Panc1 (cell line): ENCODE measurements around the gene ZNF165. TPM values are rescaled to one million over a fixed set of nuclear protein-coding genes. Genes with fewer than 3 reads are reported as not detected.
A peak's percentile ranks its signal among the peaks of the same experiment; 100 is the strongest.
"Not testable (repeated sequence)": the region's sequence is repeated elsewhere in the genome, so short reads cannot be mapped to it uniquely, and the experiment has no call there.

Experiments
- ATAC-seq: fragments of 200-7000 bp; cut with Tn5 transposase; 2 replicates; pipeline ENCODE4 v1.9.1; 2020; ENCODE audit warnings: mild to moderate bottlenecking, moderate library complexity
- Bru-seq: library from RNA; stranded (reverse); fragments of 400-500 nt; gene quantifications from one replicate; lab custom pipeline; 2021; lab: Mats Ljungman, UMichigan
- BruChase-seq, 2 experiments: library from RNA; stranded (reverse); fragments of 400-500 nt; gene quantifications; one replicate each; lab custom pipeline; 2021; lab: Mats Ljungman, UMichigan
- BruUV-seq: library from RNA; stranded (reverse); fragments of 400-500 nt; replicated peaks from 2 replicates; lab custom pipeline; 2021; lab: Mats Ljungman, UMichigan
- CTCF ChIA-PET: fragments of 300-600 bp; sonication (Branson Sonifier 250); formaldehyde crosslinking; loops from one replicate; lab custom pipeline; 2022; ENCODE audit warnings: antibody characterized with exemption; lab: Charles Lee
- POLR2A ChIA-PET: fragments of 300-600 bp; sonication (Branson Sonifier 250); formaldehyde crosslinking; loops from one replicate; lab custom pipeline; 2022; ENCODE audit warnings: antibody characterized with exemption; lab: Charles Lee
- DNase-seq: peaks from one replicate; pipeline ENCODE4 v3.0.0-alpha.2; 2010; ENCODE audit warnings: low read depth, low spot score
- H3K27ac ChIP-seq: 2 replicates; pipeline ENCODE4 v1.5.1; 2011; ENCODE audit warnings: mild to moderate bottlenecking, low read length, inconsistent platforms
- H3K27me3 ChIP-seq: fragments of 200-500 bp; sonication (Bioruptor generic); 2 replicates; pipeline ENCODE4 v1.6.0; 2014; ENCODE audit warnings: low read length, inconsistent platforms; ENCODE audit not compliant: control insufficient read depth, insufficient read depth
- H3K36me3 ChIP-seq: fragments of 200-500 bp; sonication (Bioruptor generic); 2 replicates; pipeline ENCODE4 v1.5.1; 2014; ENCODE audit warnings: inconsistent platforms, mild to moderate bottlenecking, low read length, moderate library complexity; ENCODE audit not compliant: control insufficient read depth, insufficient read depth
- H3K4me1 ChIP-seq: 2 replicates; pipeline ENCODE4 v1.5.1; 2011; ENCODE audit warnings: inconsistent platforms, mild to moderate bottlenecking, low read length, moderate library complexity; ENCODE audit not compliant: control insufficient read depth, insufficient read depth
- H3K4me3 ChIP-seq, 2 experiments: 2 replicates each; pipeline ENCODE4 v1.5.1; 2011 to 2012; ENCODE audit warnings: low read depth in 2 of 2, low read length in 2 of 2, mild to moderate bottlenecking in 2 of 2, inconsistent platforms in 1 of 2, moderate library complexity in 1 of 2
- H3K9me3 ChIP-seq: fragments of 200-500 bp; sonication (Bioruptor generic); 2 replicates; pipeline ENCODE4 v1.5.1; 2014; ENCODE audit warnings: low read depth, mild to moderate bottlenecking, inconsistent platforms, low read length, moderate library complexity; ENCODE audit not compliant: control insufficient read depth, insufficient read depth
- POLR2AphosphoS5 ChIP-seq: IDR thresholded peaks from 2 replicates; pipeline ENCODE4 v1.6.1; 2012; ENCODE audit warnings: mild to moderate bottlenecking, low read depth, low read length, moderate library complexity
- SIN3A ChIP-seq: IDR thresholded peaks from 2 replicates; pipeline ENCODE4 v1.6.1; 2012; ENCODE audit warnings: low read depth, mild to moderate bottlenecking, low read length, moderate library complexity, borderline replicate concordance; ENCODE audit not compliant: insufficient read depth
- TCF7L2 ChIP-seq: IDR thresholded peaks from 2 replicates; pipeline ENCODE4 v1.6.1; 2011; ENCODE audit warnings: mild to moderate bottlenecking, low read depth, low read length, inconsistent platforms
- in situ Hi-C: cut with HindIII; loops from 2 replicates; pipeline ENCODE4 v1.10.0; 2016; ENCODE audit warnings: low sequenced_read_pairs, low pct_unique_long_range_greater_than_20kb
- intact Hi-C: fragments of 100-400 bp; cut with micrococcal nuclease; formaldehyde crosslinking; loops from one replicate; pipeline ENCODE4 v1.10.0; 2022; ENCODE audit not compliant: unreplicated experiment
- long read RNA-seq: library from polyadenylated mRNA; unstranded; transcript quantifications from one replicate; pipeline ENCODE4 v2.0.0, GENCODE V29; 2021; ENCODE audit not compliant: unreplicated experiment
- polyA plus RNA-seq: library from polyadenylated mRNA; unstranded; fragments of >200 nt; gene quantifications from one replicate; pipeline ENCODE4 v1.2.1, GENCODE V29; 2012; ENCODE audit warnings: missing spikeins; ENCODE audit not compliant: insufficient read length
- total RNA-seq: library from RNA; stranded (reverse); gene quantifications from one replicate; pipeline ENCODE4 v1.2.1, GENCODE V29; 2021; ENCODE audit not compliant: unreplicated experiment
- TF ChIP-seq, protein P1 (sequence below): fragments of 450-650 bp; IDR thresholded peaks from 2 replicates; pipeline ENCODE4 v1.5.1; 2017; ENCODE audit warnings: mild to moderate bottlenecking
- TF ChIP-seq, protein P2 (sequence below), 2 experiments: IDR thresholded peaks; 2 replicates each; pipeline ENCODE4 v1.6.1; 2011 to 2012; ENCODE audit warnings: low read depth in 2 of 2, control low read depth in 1 of 2, low read length in 1 of 2, mild to moderate bottlenecking in 1 of 2, moderate library complexity in 1 of 2; ENCODE audit not compliant: insufficient read depth in 1 of 2

Gene ZNF165
- 4.2 TPM for total RNA-seq
- polyA plus RNA-seq = 1.2 TPM
- percentile 79 among the genes with signal in this experiment for Bru-seq, nascent RNA
- percentile 73 among the genes with signal in this experiment for BruChase-seq, experiment 1, labeled RNA remaining after a 2-hour chase
- percentile 58 among the genes with signal in this experiment for BruChase-seq, experiment 2, labeled RNA remaining after a 6-hour chase
- long read RNA-seq, partial matches to known transcripts = 0 of 12 reads
- long read RNA-seq, other reads (novel, unspliced or antisense) = 12 of 12 reads

GRCh38 chr6:28080381-28080630 lies at the start of gene ZNF165:
TSS of gene ZNF165 (plus strand) at chr6:28080568. CDS start at chr6:28085481, 4,913 bp downstream.
- in situ Hi-C loops, intact Hi-C loops: not testable (repeated sequence)
- POLR2A ChIA-PET = interaction anchor here (0.6 kb wide), 1 partner anchor 207 kb away, joined by 3 read pairs; a partner anchor contains a TSS

GRCh38 chr6:28053584-28053983 lies 26.8 kb upstream of the ZNF165 start:
- ChIA-PET CTCF (no interaction called here), POLR2A (no interaction called here)
- Histone ChIP-seq H3K27ac (no peak overlapping the region), H3K36me3 (no peaks in the 10 kb centered on the region), H3K4me3 (no peak overlapping the region), H3K4me1 (no peaks in the 10 kb centered on the region), H3K27me3 (no peaks in the 10 kb centered on the region; the same call in 1 of the 2 replicates), H3K9me3 (no peaks in the 10 kb centered on the region)
- BruUV-seq = no TSS peak
- DNase-seq (no peak), ATAC-seq (no peak)
- TF ChIP-seq, protein P1, sequence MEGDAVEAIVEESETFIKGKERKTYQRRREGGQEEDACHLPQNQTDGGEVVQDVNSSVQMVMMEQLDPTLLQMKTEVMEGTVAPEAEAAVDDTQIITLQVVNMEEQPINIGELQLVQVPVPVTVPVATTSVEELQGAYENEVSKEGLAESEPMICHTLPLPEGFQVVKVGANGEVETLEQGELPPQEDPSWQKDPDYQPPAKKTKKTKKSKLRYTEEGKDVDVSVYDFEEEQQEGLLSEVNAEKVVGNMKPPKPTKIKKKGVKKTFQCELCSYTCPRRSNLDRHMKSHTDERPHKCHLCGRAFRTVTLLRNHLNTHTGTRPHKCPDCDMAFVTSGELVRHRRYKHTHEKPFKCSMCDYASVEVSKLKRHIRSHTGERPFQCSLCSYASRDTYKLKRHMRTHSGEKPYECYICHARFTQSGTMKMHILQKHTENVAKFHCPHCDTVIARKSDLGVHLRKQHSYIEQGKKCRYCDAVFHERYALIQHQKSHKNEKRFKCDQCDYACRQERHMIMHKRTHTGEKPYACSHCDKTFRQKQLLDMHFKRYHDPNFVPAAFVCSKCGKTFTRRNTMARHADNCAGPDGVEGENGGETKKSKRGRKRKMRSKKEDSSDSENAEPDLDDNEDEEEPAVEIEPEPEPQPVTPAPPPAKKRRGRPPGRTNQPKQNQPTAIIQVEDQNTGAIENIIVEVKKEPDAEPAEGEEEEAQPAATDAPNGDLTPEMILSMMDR = no peak
- TF ChIP-seq POLR2AphosphoS5 = no peak
- TF ChIP-seq TCF7L2 = no peak
- TF ChIP-seq, protein P2, sequence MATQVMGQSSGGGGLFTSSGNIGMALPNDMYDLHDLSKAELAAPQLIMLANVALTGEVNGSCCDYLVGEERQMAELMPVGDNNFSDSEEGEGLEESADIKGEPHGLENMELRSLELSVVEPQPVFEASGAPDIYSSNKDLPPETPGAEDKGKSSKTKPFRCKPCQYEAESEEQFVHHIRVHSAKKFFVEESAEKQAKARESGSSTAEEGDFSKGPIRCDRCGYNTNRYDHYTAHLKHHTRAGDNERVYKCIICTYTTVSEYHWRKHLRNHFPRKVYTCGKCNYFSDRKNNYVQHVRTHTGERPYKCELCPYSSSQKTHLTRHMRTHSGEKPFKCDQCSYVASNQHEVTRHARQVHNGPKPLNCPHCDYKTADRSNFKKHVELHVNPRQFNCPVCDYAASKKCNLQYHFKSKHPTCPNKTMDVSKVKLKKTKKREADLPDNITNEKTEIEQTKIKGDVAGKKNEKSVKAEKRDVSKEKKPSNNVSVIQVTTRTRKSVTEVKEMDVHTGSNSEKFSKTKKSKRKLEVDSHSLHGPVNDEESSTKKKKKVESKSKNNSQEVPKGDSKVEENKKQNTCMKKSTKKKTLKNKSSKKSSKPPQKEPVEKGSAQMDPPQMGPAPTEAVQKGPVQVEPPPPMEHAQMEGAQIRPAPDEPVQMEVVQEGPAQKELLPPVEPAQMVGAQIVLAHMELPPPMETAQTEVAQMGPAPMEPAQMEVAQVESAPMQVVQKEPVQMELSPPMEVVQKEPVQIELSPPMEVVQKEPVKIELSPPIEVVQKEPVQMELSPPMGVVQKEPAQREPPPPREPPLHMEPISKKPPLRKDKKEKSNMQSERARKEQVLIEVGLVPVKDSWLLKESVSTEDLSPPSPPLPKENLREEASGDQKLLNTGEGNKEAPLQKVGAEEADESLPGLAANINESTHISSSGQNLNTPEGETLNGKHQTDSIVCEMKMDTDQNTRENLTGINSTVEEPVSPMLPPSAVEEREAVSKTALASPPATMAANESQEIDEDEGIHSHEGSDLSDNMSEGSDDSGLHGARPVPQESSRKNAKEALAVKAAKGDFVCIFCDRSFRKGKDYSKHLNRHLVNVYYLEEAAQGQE (IDR thresholded peaks at IDR 0.05; ENCODE audit: insufficient read depth in 1 of 2, low read depth in 2 of 2, low read length in 1 of 2) = no peak
- TF ChIP-seq SIN3A = no peak
- in situ Hi-C loops (no loop called here), intact Hi-C loops (no loop called here)

More at GRCh38 chr6:28080381-28080630, at the start of gene ZNF165:
- peak; percentile 47 for ATAC-seq
- H3K27me3 ChIP-seq, H3K9me3 ChIP-seq, CTCF ChIA-PET, H3K4me1 ChIP-seq, H3K36me3 ChIP-seq, DNase-seq: not testable (repeated sequence)
- TSS peak; percentile 90 for BruUV-seq
- Histone ChIP-seq H3K27ac (peak within 1 kb of the TSS; percentile 96), H3K4me3 (peak within 1 kb of the TSS; percentile 95 to 100)

GRCh38 chr6:28060405-28060804 lies 20.0 kb upstream of the ZNF165 start:
- ATAC-seq (no peak), DNase-seq (no peak)
- Histone ChIP-seq H3K27ac (no peak overlapping the region), H3K36me3 (no peaks in the 10 kb centered on the region), H3K9me3 (no peaks in the 10 kb centered on the region), H3K27me3 (peaks cover 5% of the 10 kb centered on the region; the same call in 1 of the 2 replicates), H3K4me1 (no peaks in the 10 kb centered on the region), H3K4me3 (no peak overlapping the region)
- TF ChIP-seq POLR2AphosphoS5 = no peak
- TF ChIP-seq, protein P1 = no peak
- TF ChIP-seq, protein P2 (IDR thresholded peaks at IDR 0.05; ENCODE audit: insufficient read depth in 1 of 2, low read depth in 2 of 2, low read length in 1 of 2) = no peak
- TF ChIP-seq SIN3A = no peak
- no peak for TF ChIP-seq TCF7L2
- in situ Hi-C loops (no loop called here), intact Hi-C loops (no loop called here)
- ChIA-PET POLR2A (no interaction called here), CTCF (no interaction called here)
- BruUV-seq = no TSS peak
